ENCODE measurements around the gene RNPS1. TPM values are rescaled to one million over a fixed set of nuclear protein-coding genes. Genes with fewer than 3 reads are reported as not detected.
"Not testable (repeated sequence)": the region's sequence is repeated elsewhere in the genome, so short reads cannot be mapped to it uniquely, and the experiment has no call there.

Gene RNPS1
- total RNA-seq, 4 donors from 2014 or later: 127 to 158 (median 141) TPM

DNA sequence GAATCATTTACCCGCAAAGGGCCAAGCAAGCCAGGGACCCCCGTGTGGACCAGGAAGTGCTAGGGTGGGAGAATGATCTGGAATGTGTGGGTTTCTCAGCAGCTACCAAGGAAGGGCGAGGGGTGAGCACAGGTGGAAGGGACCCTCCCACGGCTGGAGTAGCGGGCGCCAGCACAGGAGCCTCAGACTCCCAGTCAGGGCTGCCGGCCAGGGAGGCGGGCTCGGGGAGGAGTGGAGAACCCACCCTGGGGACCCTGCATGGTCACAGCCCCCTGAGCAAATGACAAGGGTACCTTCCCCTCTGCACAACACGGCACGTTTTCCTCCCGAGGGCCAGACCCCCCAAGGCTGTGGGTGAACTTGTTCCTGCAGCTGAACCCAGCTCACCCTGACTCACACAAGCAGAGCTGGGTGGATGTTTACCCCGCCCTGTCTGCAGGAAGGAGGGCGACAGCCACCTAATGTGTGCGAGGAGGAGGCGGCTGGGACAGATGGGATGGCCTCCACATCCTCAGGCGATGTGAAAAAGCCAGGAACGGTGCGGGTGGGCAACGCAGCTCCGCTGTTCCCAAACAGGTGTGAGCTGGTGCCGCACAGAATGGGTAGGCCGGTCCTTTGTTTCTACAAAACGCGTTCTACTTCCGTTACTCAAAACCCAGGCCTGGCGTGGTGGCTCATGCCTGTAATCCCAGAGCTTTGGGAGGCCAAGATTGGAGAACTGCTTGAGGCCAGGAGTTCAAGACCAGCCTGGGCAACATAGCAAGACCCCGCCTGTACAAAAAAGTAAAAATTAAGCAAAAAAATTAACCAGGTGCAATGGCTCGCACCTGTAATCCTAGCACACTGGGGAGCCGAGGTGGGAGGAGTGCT lies 22.8 kb downstream of the RNPS1 start:
- H3K27me3 ChIP-seq: no peaks in the 10 kb centered on the region
- TF ChIP-seq, protein P1, sequence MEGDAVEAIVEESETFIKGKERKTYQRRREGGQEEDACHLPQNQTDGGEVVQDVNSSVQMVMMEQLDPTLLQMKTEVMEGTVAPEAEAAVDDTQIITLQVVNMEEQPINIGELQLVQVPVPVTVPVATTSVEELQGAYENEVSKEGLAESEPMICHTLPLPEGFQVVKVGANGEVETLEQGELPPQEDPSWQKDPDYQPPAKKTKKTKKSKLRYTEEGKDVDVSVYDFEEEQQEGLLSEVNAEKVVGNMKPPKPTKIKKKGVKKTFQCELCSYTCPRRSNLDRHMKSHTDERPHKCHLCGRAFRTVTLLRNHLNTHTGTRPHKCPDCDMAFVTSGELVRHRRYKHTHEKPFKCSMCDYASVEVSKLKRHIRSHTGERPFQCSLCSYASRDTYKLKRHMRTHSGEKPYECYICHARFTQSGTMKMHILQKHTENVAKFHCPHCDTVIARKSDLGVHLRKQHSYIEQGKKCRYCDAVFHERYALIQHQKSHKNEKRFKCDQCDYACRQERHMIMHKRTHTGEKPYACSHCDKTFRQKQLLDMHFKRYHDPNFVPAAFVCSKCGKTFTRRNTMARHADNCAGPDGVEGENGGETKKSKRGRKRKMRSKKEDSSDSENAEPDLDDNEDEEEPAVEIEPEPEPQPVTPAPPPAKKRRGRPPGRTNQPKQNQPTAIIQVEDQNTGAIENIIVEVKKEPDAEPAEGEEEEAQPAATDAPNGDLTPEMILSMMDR (IDR thresholded peaks at IDR 0.05): no peak
- no peak for TF ChIP-seq POLR2A (IDR thresholded peaks at IDR 0.05)
- 94 to 95% methylated on average over 28 to 30 of the region's 30 CpGs for WGBS, 2 donors
- intact Hi-C loops (cut with DNase I): no loop called here
- peaks cover under 1 to 9% of the 10 kb centered on the region in 2 donors for H3K4me1 ChIP-seq
- H3K27ac ChIP-seq: no peak overlapping the region
- H3K4me3 ChIP-seq (replicated peaks in 1 of 3): no peak overlapping the region
- H3K9me3 ChIP-seq: no peaks in the 10 kb centered on the region
- peaks cover 43 to 44% of the 10 kb centered on the region in 2 donors for H3K36me3 ChIP-seq
- no peak for DNase-seq

- H3K4me3 ChIP-seq (replicated peaks in 1 of 3): no peak overlapping the region
- intact Hi-C loops (cut with DNase I): no loop called here
- no peaks in the 10 kb centered on the region for H3K27me3 ChIP-seq
- H3K4me1 ChIP-seq: peaks cover 0 to under 1% of the 10 kb centered on the region in 2 donors
- H3K27ac ChIP-seq: no peak overlapping the region
- no peaks in the 10 kb centered on the region for H3K9me3 ChIP-seq
- no peak for DNase-seq
- 83% methylated on average over 1 of the region's 17 CpGs; no CpG with 5 or more reads in 1 of the 2 donors for WGBS, 2 donors
- TF ChIP-seq, protein P1 (IDR thresholded peaks at IDR 0.05): no peak
- no peak for TF ChIP-seq POLR2A (IDR thresholded peaks at IDR 0.05)
- H3K36me3 ChIP-seq: peaks cover 43 to 44% of the 10 kb centered on the region in 2 donors
Measured at GRCh38 chr16:2244301-2244700, 23.6 kb downstream of the RNPS1 start.

- WGBS, 2 donors: 97 to 99% methylated on average over 11 of the region's 11 CpGs
- intact Hi-C loops (cut with DNase I): no loop called here
- Histone ChIP-seq H3K4me3 (replicated peaks in 1 of 3) (no peak overlapping the region), H3K27me3 (no peaks in the 10 kb centered on the region), H3K27ac (no peak overlapping the region), H3K36me3 (peaks cover 43 to 44% of the 10 kb centered on the region in 2 donors), H3K9me3 (no peaks in the 10 kb centered on the region), H3K4me1 (no peaks in the 10 kb centered on the region)
- DNase-seq: no peak
- TF ChIP-seq, protein P1 (IDR thresholded peaks at IDR 0.05): no peak
- TF ChIP-seq POLR2A (IDR thresholded peaks at IDR 0.05): no peak
Measured at GRCh38 chr16:2243781-2244180, 24.1 kb downstream of the RNPS1 start.

DNA sequence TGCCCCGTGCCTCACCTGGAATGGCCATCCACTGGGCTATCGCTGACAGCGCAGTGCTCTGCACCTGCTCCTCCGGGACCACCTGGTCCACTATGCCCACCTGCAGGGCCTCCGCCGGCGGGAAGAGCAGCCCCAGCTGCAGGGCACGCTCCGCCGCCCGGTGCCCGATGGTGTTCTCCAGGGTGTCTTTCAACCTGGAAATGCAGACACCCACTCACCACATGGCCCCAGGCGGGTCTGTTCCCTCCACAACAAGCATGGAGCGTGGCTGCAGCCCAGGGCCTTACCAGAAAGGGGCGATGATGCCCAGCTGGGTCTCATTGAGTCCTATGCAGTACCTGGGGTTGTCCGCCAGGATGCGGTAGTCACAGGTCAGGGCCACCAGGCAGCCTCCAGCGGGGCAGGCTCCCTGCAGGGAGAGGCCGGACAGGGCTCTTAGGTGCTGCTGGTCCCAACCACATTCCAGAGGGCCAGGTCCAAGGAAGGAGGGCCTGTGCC lies 24.8 kb downstream of the RNPS1 start:
- intact Hi-C loops (cut with DNase I): no loop called here
- Histone ChIP-seq H3K27me3 (no peaks in the 10 kb centered on the region), H3K4me3 (replicated peaks in 1 of 3) (no peak overlapping the region), H3K36me3 (peaks cover 43 to 44% of the 10 kb centered on the region in 2 donors), H3K9me3 (no peaks in the 10 kb centered on the region), H3K4me1 (no peaks in the 10 kb centered on the region), H3K27ac (no peak overlapping the region)
- TF ChIP-seq, protein P1 (IDR thresholded peaks at IDR 0.05): no peak
- TF ChIP-seq POLR2A (IDR thresholded peaks at IDR 0.05): no peak
- WGBS, 2 donors: 98% methylated on average over 11 to 15 of the region's 19 CpGs
- no peak for DNase-seq

GRCh38 chr16:2242598-2242997 lies 25.3 kb downstream of the RNPS1 start:
- no peaks in the 10 kb centered on the region for H3K9me3 ChIP-seq
- no peak overlapping the region for H3K27ac ChIP-seq
- no peaks in the 10 kb centered on the region for H3K4me1 ChIP-seq
- no peak for TF ChIP-seq POLR2A (IDR thresholded peaks at IDR 0.05)
- TF ChIP-seq, protein P1 (IDR thresholded peaks at IDR 0.05): no peak
- H3K4me3 ChIP-seq (replicated peaks in 1 of 3): no peak overlapping the region
- peaks cover 43 to 44% of the 10 kb centered on the region in 2 donors for H3K36me3 ChIP-seq
- DNase-seq: no peak
- intact Hi-C loops (cut with DNase I): no loop called here
- H3K27me3 ChIP-seq: no peaks in the 10 kb centered on the region
- 83 to 84% methylated on average over 7 to 8 of the region's 11 CpGs for WGBS, 2 donors

DNA sequence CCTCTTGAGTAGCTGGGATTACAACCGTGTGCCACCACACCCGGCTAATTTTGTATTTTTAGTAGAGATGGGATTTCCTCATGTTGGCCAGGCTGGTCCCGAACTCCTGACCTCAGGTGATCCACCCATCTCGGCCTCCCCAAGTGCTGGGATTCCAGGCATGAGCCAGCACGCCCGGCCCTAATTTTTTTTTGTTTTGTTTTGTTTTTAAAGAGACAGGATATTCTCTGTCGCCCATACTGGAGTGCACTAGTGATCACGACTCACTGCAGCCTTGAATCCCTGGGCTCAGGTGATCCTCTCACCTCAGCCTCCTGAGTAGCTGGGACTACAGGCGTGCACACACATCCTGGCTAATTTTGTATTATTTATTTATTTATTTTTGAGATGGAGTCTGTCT lies 27.6 kb downstream of the RNPS1 start:
- DNase-seq; H3K27me3 ChIP-seq; H3K4me3 ChIP-seq (replicated peaks in 1 of 3); H3K27ac ChIP-seq; H3K9me3 ChIP-seq; intact Hi-C loops (cut with DNase I): not testable (repeated sequence)
- Histone ChIP-seq H3K4me1 (peaks cover 4 to 14% of the 10 kb centered on the region in 2 donors), H3K36me3 (peaks cover 32 to 36% of the 10 kb centered on the region in 2 donors)
- 77 to 80% methylated on average over 9 of the region's 9 CpGs for WGBS, 2 donors

Measured in thyroid gland (tissue), 4 donors.